IMR-90 (cell line): ENCODE data around the gene TTC39C. TPM values are rescaled to one million over a fixed set of nuclear protein-coding genes. Genes with fewer than 3 reads are reported as not detected.

ENCODE experiments used
- ATAC-seq: fragments of 200-7000 bp; cut with Tn5 transposase; 2 replicates; pipeline ENCODE4 v1.9.1; 2020; ENCODE audit warnings: low read depth, mild to moderate bottlenecking, moderate library complexity
- BruUV-seq: library from RNA; stranded (reverse); fragments of 400-500 nt; replicated peaks from 2 replicates; lab custom pipeline; 2021; lab: Mats Ljungman, UMichigan
- CTCF ChIA-PET: fragments of 300-600 bp; formaldehyde crosslinking; extraction: SDS; loops from one replicate; lab custom pipeline; 2021; ENCODE audit warnings: antibody characterized with exemption; lab: Yijun Ruan, JAX
- POLR2A ChIA-PET: fragments of 300-600 bp; sonication (Branson Sonifier 250); formaldehyde crosslinking; loops from one replicate; lab custom pipeline; 2022; ENCODE audit warnings: antibody characterized with exemption; ENCODE audit not compliant: unreplicated experiment; lab: Charles Lee
- DNase-seq: peaks from one replicate; pipeline ENCODE4 v3.0.0; 2013
- H2AFZ ChIP-seq: replicated peaks from 2 replicates; pipeline ENCODE3; 2013; ENCODE audit warnings: low read length, mild to moderate bottlenecking; ENCODE audit not compliant: poor library complexity
- H2AK5ac ChIP-seq: 2 replicates; pipeline ENCODE4 v1.6.1; 2013; ENCODE audit warnings: low read depth, low read length, inconsistent platforms
- H2AK9ac ChIP-seq: replicated peaks from 2 replicates; pipeline ENCODE3; 2013; ENCODE audit warnings: mild to moderate bottlenecking, low read depth, low read length, moderate library complexity; ENCODE audit not compliant: poor library complexity
- H2BK120ac ChIP-seq: 2 replicates; pipeline ENCODE4 v1.6.1; 2013; ENCODE audit warnings: low read depth, low read length, inconsistent platforms
- H2BK15ac ChIP-seq: 3 replicates; pipeline ENCODE4 v1.6.1; 2013; ENCODE audit warnings: low read depth, low read length, inconsistent platforms
- H2BK20ac ChIP-seq: 2 replicates; pipeline ENCODE4 v1.6.1; 2013; ENCODE audit warnings: low read depth, mild to moderate bottlenecking, inconsistent platforms, low read length, moderate library complexity
- H2BK5ac ChIP-seq: 2 replicates; pipeline ENCODE4 v1.6.1; 2013; ENCODE audit warnings: mild to moderate bottlenecking, low read depth, low read length, inconsistent platforms; ENCODE audit not compliant: poor library complexity, severe bottlenecking
- H3K14ac ChIP-seq: replicated peaks from 2 replicates; pipeline ENCODE4 v1.6.1; 2013; ENCODE audit warnings: low read depth, low read length, inconsistent platforms
- H3K18ac ChIP-seq: 2 replicates; pipeline ENCODE4 v1.6.1; 2013; ENCODE audit warnings: low read depth, low read length, control low read depth
- H3K23ac ChIP-seq: 2 replicates; pipeline ENCODE4 v1.6.1; 2013; ENCODE audit warnings: low read depth, low read length, inconsistent platforms
- H3K27ac ChIP-seq: 2 replicates; pipeline ENCODE4 v1.5.1; 2013; ENCODE audit warnings: mild to moderate bottlenecking, control low read depth, low read length; ENCODE audit not compliant: insufficient read depth
- H3K27me3 ChIP-seq: 2 replicates; pipeline ENCODE4 v1.6.1; 2013; ENCODE audit warnings: low read length; ENCODE audit not compliant: control insufficient read depth, insufficient read depth
- H3K36me3 ChIP-seq: 2 replicates; pipeline ENCODE4 v1.6.1; 2013; ENCODE audit warnings: low read length, mixed read lengths; ENCODE audit not compliant: control insufficient read depth, insufficient read depth
- H3K4ac ChIP-seq: 2 replicates; pipeline ENCODE4 v1.6.1; 2013; ENCODE audit warnings: low read depth, low read length, inconsistent platforms
- H3K4me1 ChIP-seq: 2 replicates; pipeline ENCODE4 v1.6.1; 2013; ENCODE audit warnings: low read length, mixed read lengths; ENCODE audit not compliant: control insufficient read depth, insufficient read depth
- H3K4me2 ChIP-seq: 2 replicates; pipeline ENCODE4 v1.6.1; 2013; ENCODE audit warnings: low read depth, mild to moderate bottlenecking, control low read depth, low read length, moderate library complexity
- H3K4me3 ChIP-seq: 2 replicates; pipeline ENCODE4 v1.5.1; 2013; ENCODE audit warnings: low read depth, mild to moderate bottlenecking, control low read depth, low read length, moderate library complexity; ENCODE audit not compliant: insufficient read depth
- H3K56ac ChIP-seq: 2 replicates; pipeline ENCODE4 v1.6.1; 2013; ENCODE audit warnings: low read length, inconsistent platforms; ENCODE audit not compliant: insufficient read depth; ENCODE audit errors: extremely low read depth
- H3K79me1 ChIP-seq, 2 experiments: 2 replicates each; pipeline ENCODE4 v1.6.1; 2013; ENCODE audit warnings: low read length in 2 of 2, inconsistent platforms in 1 of 2, low read depth in 1 of 2
- H3K9ac ChIP-seq: 2 replicates; pipeline ENCODE4 v1.6.1; 2013; ENCODE audit warnings: low read depth, low read length, control low read depth
- H3K9me1 ChIP-seq: 2 replicates; pipeline ENCODE4 v1.6.1; 2013; ENCODE audit warnings: low read length, inconsistent platforms; ENCODE audit not compliant: insufficient read depth
- H3K9me3 ChIP-seq: 2 replicates; pipeline ENCODE4 v1.6.1; 2013; ENCODE audit warnings: low read length; ENCODE audit not compliant: control insufficient read depth, insufficient read depth
- H4K20me1 ChIP-seq: 2 replicates; pipeline ENCODE4 v1.6.1; 2013; ENCODE audit warnings: low read length, inconsistent platforms; ENCODE audit not compliant: insufficient read depth
- H4K5ac ChIP-seq: 2 replicates; pipeline ENCODE4 v1.6.1; 2013; ENCODE audit warnings: mild to moderate bottlenecking, low read depth, low read length, control low read depth
- H4K8ac ChIP-seq, 2 experiments: 2 replicates each; pipeline ENCODE4 v1.6.1; 2013; ENCODE audit warnings: low read depth in 2 of 2, low read length in 2 of 2, control low read depth in 1 of 2, inconsistent platforms in 1 of 2
- H4K91ac ChIP-seq: 2 replicates; pipeline ENCODE4 v1.6.1; 2013; ENCODE audit warnings: low read depth, low read length, inconsistent platforms; ENCODE audit not compliant: insufficient read depth
- BHLHE40 ChIP-seq: fragments of 150-350 bp; IDR thresholded peaks from 2 replicates; pipeline ENCODE4 v1.6.1; 2016; ENCODE audit warnings: mild to moderate bottlenecking, low read depth, low read length
- CHD1 ChIP-seq: IDR thresholded peaks from 2 replicates; pipeline ENCODE4 v1.6.1; 2012; ENCODE audit warnings: low read depth, low read length, improper control_type of control experiment
- CTCF ChIP-seq: conservative IDR thresholded peaks from 2 replicates; pipeline ENCODE4 v1.5.1; 2012; ENCODE audit warnings: mild to moderate bottlenecking, low read depth, low read length, improper control_type of control experiment
- FOS ChIP-seq: fragments of 150-350 bp; IDR thresholded peaks from 2 replicates; pipeline ENCODE4 v1.6.1; 2016; ENCODE audit warnings: low read depth, low read length
- MAFK ChIP-seq: IDR thresholded peaks from 2 replicates; pipeline ENCODE4 v1.6.1; 2012; ENCODE audit warnings: low read depth, low read length, improper control_type of control experiment
- MAZ ChIP-seq: IDR thresholded peaks from 2 replicates; pipeline ENCODE4 v1.6.1; 2012; ENCODE audit warnings: low read depth, mild to moderate bottlenecking, low read length, improper control_type of control experiment, moderate library complexity, borderline replicate concordance
- MXI1 ChIP-seq: IDR thresholded peaks from 2 replicates; pipeline ENCODE4 v1.6.1; 2012; ENCODE audit warnings: low read depth, mild to moderate bottlenecking, low read length, moderate library complexity, borderline replicate concordance
- NFE2L2 ChIP-seq: fragments of 150-350 bp; IDR thresholded peaks from 2 replicates; pipeline ENCODE4 v1.6.1; 2016; ENCODE audit warnings: low read depth, mild to moderate bottlenecking, low read length
- RAD21 ChIP-seq: IDR thresholded peaks from 2 replicates; pipeline ENCODE4 v1.6.1; 2012; ENCODE audit warnings: low read length, improper control_type of control experiment
- RCOR1 ChIP-seq: IDR thresholded peaks from 2 replicates; pipeline ENCODE4 v1.6.1; 2012; ENCODE audit warnings: mild to moderate bottlenecking, low read length, improper control_type of control experiment; ENCODE audit not compliant: insufficient replicate concordance
- RFX5 ChIP-seq: IDR thresholded peaks from 2 replicates; pipeline ENCODE4 v1.8.0; 2012; ENCODE audit warnings: low read depth, mild to moderate bottlenecking, low read length, moderate library complexity
- SMC3 ChIP-seq: fragments of 150-350 bp; IDR thresholded peaks from 2 replicates; pipeline ENCODE4 v1.6.1; 2016; ENCODE audit warnings: low read depth, mild to moderate bottlenecking, antibody characterized with exemption, low read length, moderate library complexity
- WGBS, 2 experiments: methylation state at CpG; one replicate each; pipeline versions ENCODE4 v1.1.5 to v1.1.7; 2013; ENCODE audit warnings: missing lambda C conversion rate in 2 of 2; ENCODE audit not compliant: insufficient read length in 1 of 2; ENCODE audit errors: extremely low coverage in 2 of 2; 5-methylcytosine and 5-hydroxymethylcytosine counted together
- dilution Hi-C: fragments of 300-500 bp; cut with HindIII; formaldehyde crosslinking; loops from one replicate; pipeline ENCODE4 v1.14.3; 2018; ENCODE audit warnings: low sequenced_read_pairs; ENCODE audit not compliant: unreplicated experiment
- in situ Hi-C: fragments of 300-500 bp; cut with MboI; formaldehyde crosslinking; loops from 3 replicates; pipeline ENCODE4 v1.14.3; 2019; ENCODE audit warnings: low sequenced_read_pairs, inconsistent platforms, mixed read lengths
- intact Hi-C: fragments of 100-400 bp; cut with micrococcal nuclease; formaldehyde crosslinking; loops from 2 replicates; pipeline ENCODE4 v1.10.0; 2022
- polyA plus RNA-seq, 3 experiments: library from polyadenylated mRNA; depleted of rRNA; stranded (reverse); fragments of >200 nt; gene quantifications; 2 replicates each; pipeline ENCODE4 v1.2.3, GENCODE V29; 2012; ENCODE audit warnings: low replicate concordance in 1 of 3
- total RNA-seq: library from RNA; depleted of rRNA; stranded (reverse); fragments of >200 nt; gene quantifications from 2 replicates; pipeline ENCODE4 v1.2.3, GENCODE V29; 2012
- TF ChIP-seq, protein P1 (sequence below): fragments of 150-350 bp; IDR thresholded peaks from 2 replicates; pipeline ENCODE4 v1.6.1; 2016; ENCODE audit warnings: low read depth, mild to moderate bottlenecking, low read length, moderate library complexity, borderline replicate concordance
- TF ChIP-seq, protein P2 (sequence below): fragments of 150-350 bp; IDR thresholded peaks from 2 replicates; pipeline ENCODE4 v1.6.1; 2017; ENCODE audit warnings: mild to moderate bottlenecking, antibody characterized with exemption, low read length, low read depth

TTC39C gene
- total and polyA plus RNA-seq, 2 of the 4 experiments (the other 2 are of a cell fraction) = 8.0 to 20.8 TPM

GRCh38 chr18:24118750-24119577 is 104.4 kb downstream of the TTC39C start:
- ATAC-seq (peak; percentile 77), DNase-seq (peak; percentile 73)
- ChIA-PET POLR2A (no interaction called here), CTCF (no interaction called here)
- in situ Hi-C loops (loop anchor here (10.0 kb wide), 1 partner anchor 494 kb away; no protein-coding TSS in a partner anchor), intact Hi-C loops (loop anchor here (1.0 to 5.0 kb wide), 5 partner anchors 105 to 497 kb away; partner anchors contain the start of gene TTC39C), dilution Hi-C loops (no loop called here)
- H4K91ac ChIP-seq = no peak overlapping the region
- no peak overlapping the region for H3K56ac ChIP-seq
- H3K4me2 ChIP-seq = no peak overlapping the region
- peaks cover 15% of the 10 kb centered on the region for H3K36me3 ChIP-seq
- H2BK5ac ChIP-seq = no peak overlapping the region
- H3K27me3 ChIP-seq = no peaks in the 10 kb centered on the region
- no peaks in the 10 kb centered on the region for H4K20me1 ChIP-seq
- peaks cover 5% of the 10 kb centered on the region for H3K4me1 ChIP-seq
- BruUV-seq = no TSS peak
- H4K5ac ChIP-seq = no peak overlapping the region
- no peak overlapping the region for H3K23ac ChIP-seq
- no peak overlapping the region for H2AK9ac ChIP-seq
- H4K8ac ChIP-seq = no peak overlapping the region
- H2AK5ac ChIP-seq = no peak overlapping the region
- no peaks in the 10 kb centered on the region for H3K79me1 ChIP-seq
- H3K14ac ChIP-seq = no peak overlapping the region
- H2AFZ ChIP-seq = no peak overlapping the region
- no peak overlapping the region for H3K27ac ChIP-seq
- 100% methylated on average over 1 of the region's 8 CpGs; no CpG with 5 or more reads in 1 of the 2 experiments for WGBS, 2 experiments
- H2BK120ac ChIP-seq = no peak overlapping the region
- no peak overlapping the region for H3K4me3 ChIP-seq
- no peak overlapping the region for H3K9ac ChIP-seq
- H2BK15ac ChIP-seq = no peak overlapping the region
- no peak overlapping the region for H3K4ac ChIP-seq
- H2BK20ac ChIP-seq = no peak overlapping the region
- H3K9me1 ChIP-seq = peaks cover 3% of the 10 kb centered on the region; the same call in 1 of the 2 replicates
- H3K9me3 ChIP-seq = no peaks in the 10 kb centered on the region
- H3K18ac ChIP-seq = no peak overlapping the region
- TF ChIP-seq CTCF (peak; percentile 75), CHD1 (no peak), MXI1 (no peak), SMC3 (peak; percentile 77), MAFK (no peak), RAD21 (peak; percentile 86), RCOR1 (no peak), MAZ (no peak), RFX5 (no peak), FOS (no peak), NFE2L2 (no peak), BHLHE40 (no peak)
- TF ChIP-seq, protein P1, sequence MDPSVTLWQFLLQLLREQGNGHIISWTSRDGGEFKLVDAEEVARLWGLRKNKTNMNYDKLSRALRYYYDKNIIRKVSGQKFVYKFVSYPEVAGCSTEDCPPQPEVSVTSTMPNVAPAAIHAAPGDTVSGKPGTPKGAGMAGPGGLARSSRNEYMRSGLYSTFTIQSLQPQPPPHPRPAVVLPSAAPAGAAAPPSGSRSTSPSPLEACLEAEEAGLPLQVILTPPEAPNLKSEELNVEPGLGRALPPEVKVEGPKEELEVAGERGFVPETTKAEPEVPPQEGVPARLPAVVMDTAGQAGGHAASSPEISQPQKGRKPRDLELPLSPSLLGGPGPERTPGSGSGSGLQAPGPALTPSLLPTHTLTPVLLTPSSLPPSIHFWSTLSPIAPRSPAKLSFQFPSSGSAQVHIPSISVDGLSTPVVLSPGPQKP = no peak
- TF ChIP-seq, protein P2, sequence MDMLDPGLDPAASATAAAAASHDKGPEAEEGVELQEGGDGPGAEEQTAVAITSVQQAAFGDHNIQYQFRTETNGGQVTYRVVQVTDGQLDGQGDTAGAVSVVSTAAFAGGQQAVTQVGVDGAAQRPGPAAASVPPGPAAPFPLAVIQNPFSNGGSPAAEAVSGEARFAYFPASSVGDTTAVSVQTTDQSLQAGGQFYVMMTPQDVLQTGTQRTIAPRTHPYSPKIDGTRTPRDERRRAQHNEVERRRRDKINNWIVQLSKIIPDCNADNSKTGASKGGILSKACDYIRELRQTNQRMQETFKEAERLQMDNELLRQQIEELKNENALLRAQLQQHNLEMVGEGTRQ = peak; percentile 92
